OCI-LY7 (cell line): ENCODE measurements around the gene MAST2. TPM values are rescaled to one million over a fixed set of nuclear protein-coding genes. Genes with fewer than 3 reads are reported as not detected.

Experiments
- BruUV-seq: library from RNA; stranded (reverse); fragments of 400-500 nt; replicated peaks from 2 replicates; lab custom pipeline; 2021; lab: Mats Ljungman, UMichigan
- CTCF ChIA-PET: fragments of 300-600 bp; sonication (Branson Sonifier 250); formaldehyde crosslinking; loops from one replicate; lab custom pipeline; 2022; ENCODE audit warnings: antibody characterized with exemption; ENCODE audit not compliant: unreplicated experiment; lab: Charles Lee
- POLR2A ChIA-PET: fragments of 300-600 bp; sonication (Branson Sonifier 250); formaldehyde crosslinking; loops from one replicate; lab custom pipeline; 2022; ENCODE audit warnings: antibody characterized with exemption; lab: Charles Lee
- DNase-seq: peaks from one replicate; pipeline ENCODE4 v3.0.0-alpha.2; 2015; ENCODE audit warnings: low spot score
- H2AFZ ChIP-seq: fragments of 200-600 bp; sonication (generic), shearing (Covaris generic); 2 replicates; pipeline ENCODE4 v1.6.1; 2014; ENCODE audit warnings: mild to moderate bottlenecking, antibody characterized with exemption, low read length, moderate library complexity
- H3K27ac ChIP-seq: fragments of 200-600 bp; sonication (generic); 2 replicates; pipeline ENCODE4 v1.5.1; 2014; ENCODE audit warnings: mixed run types, low read depth, mild to moderate bottlenecking, moderate library complexity, low read length, inconsistent platforms; ENCODE audit not compliant: poor library complexity, severe bottlenecking
- H3K36me3 ChIP-seq: fragments of 200-600 bp; sonication (generic); 2 replicates; pipeline ENCODE4 v1.6.1; 2014; ENCODE audit warnings: mild to moderate bottlenecking, antibody characterized with exemption, low read length, moderate library complexity, mixed read lengths; ENCODE audit not compliant: insufficient read depth
- H3K4me1 ChIP-seq: fragments of 200-600 bp; sonication (generic); 2 replicates; pipeline ENCODE4 v1.5.1; 2014; ENCODE audit warnings: mild to moderate bottlenecking, low read length; ENCODE audit not compliant: insufficient read depth, poor library complexity, severe bottlenecking
- H3K4me2 ChIP-seq: fragments of 200-600 bp; sonication (generic); 2 replicates; pipeline ENCODE4 v1.6.1; 2014; ENCODE audit warnings: mild to moderate bottlenecking, low read length
- H3K4me3 ChIP-seq: fragments of 200-600 bp; sonication (generic); 2 replicates; pipeline ENCODE4 v1.5.1; 2014; ENCODE audit warnings: mild to moderate bottlenecking, low read depth, low read length; ENCODE audit not compliant: poor library complexity, severe bottlenecking
- H3K79me2 ChIP-seq: fragments of 200-600 bp; sonication (generic); 2 replicates; pipeline ENCODE4 v1.6.1; 2016; ENCODE audit warnings: low read depth, mild to moderate bottlenecking, low read length, moderate library complexity, mixed read lengths; ENCODE audit not compliant: insufficient read depth
- H3K9me2 ChIP-seq: fragments of 200-600 bp; sonication (generic); 2 replicates; pipeline ENCODE4 v1.6.1; 2016; ENCODE audit warnings: mild to moderate bottlenecking, low read length, mixed read lengths; ENCODE audit not compliant: insufficient read depth
- H3K9me3 ChIP-seq: fragments of 200-600 bp; sonication (generic); 2 replicates; pipeline ENCODE4 v1.6.1; 2014; ENCODE audit warnings: mild to moderate bottlenecking, mixed run types, low read length, mixed read lengths
- H4K20me1 ChIP-seq: fragments of 200-600 bp; sonication (generic); 2 replicates; pipeline ENCODE4 v1.6.1; 2014; ENCODE audit warnings: mild to moderate bottlenecking, antibody characterized with exemption, low read length, moderate library complexity, mixed read lengths; ENCODE audit not compliant: insufficient read depth
- CTCF ChIP-seq: fragments of 200-600 bp; sonication (generic); conservative IDR thresholded peaks from 2 replicates; pipeline ENCODE4 v1.5.1; 2014; ENCODE audit warnings: mild to moderate bottlenecking, antibody characterized with exemption, low read length, moderate library complexity, mixed read lengths
- EZH2phosphoT487 ChIP-seq: fragments of 200-600 bp; sonication (generic); IDR thresholded peaks from 2 replicates; pipeline ENCODE4 v1.6.1; 2018; ENCODE audit warnings: low read depth, borderline replicate concordance, mild to moderate bottlenecking, mixed run types, antibody characterized with exemption, low read length, moderate library complexity, mixed read lengths
- intact Hi-C: fragments of 100-400 bp; cut with micrococcal nuclease; formaldehyde crosslinking; loops from one replicate; pipeline ENCODE4 v1.10.0; 2022; ENCODE audit not compliant: unreplicated experiment
- total RNA-seq, 2 experiments: library from RNA; depleted of rRNA in 1 of 2; stranded (reverse); fragments of >200 nt in 1 of 2; shearing (Covaris generic) in 1 of 2; gene quantifications; 2 replicates each; pipeline ENCODE4 v1.2.3, GENCODE V29; 2014 to 2022

The MAST2 gene
- total RNA-seq, 2 experiments from 2014 or later: 32.1 to 67.2 TPM

GRCh38 chr1:45884700-45885099 is 81.3 kb downstream of the MAST2 start:
- H3K4me2 ChIP-seq: no peak overlapping the region
- no peaks in the 10 kb centered on the region for H4K20me1 ChIP-seq
- no peak overlapping the region for H3K4me3 ChIP-seq
- no TSS peak for BruUV-seq
- ChIA-PET POLR2A (no interaction called here), CTCF (no interaction called here)
- no peaks in the 10 kb centered on the region for H3K9me3 ChIP-seq
- peaks cover 14% of the 10 kb centered on the region; the same call in 1 of the 2 replicates for H3K79me2 ChIP-seq
- peaks cover 9% of the 10 kb centered on the region for H3K4me1 ChIP-seq
- H3K36me3 ChIP-seq: peaks cover 32% of the 10 kb centered on the region
- DNase-seq: no peak
- intact Hi-C loops: no loop called here
- no peak overlapping the region for H2AFZ ChIP-seq
- TF ChIP-seq EZH2phosphoT487: no peak
- TF ChIP-seq CTCF: no peak
- H3K27ac ChIP-seq: no peak overlapping the region
- no peaks in the 10 kb centered on the region for H3K9me2 ChIP-seq

DNA sequence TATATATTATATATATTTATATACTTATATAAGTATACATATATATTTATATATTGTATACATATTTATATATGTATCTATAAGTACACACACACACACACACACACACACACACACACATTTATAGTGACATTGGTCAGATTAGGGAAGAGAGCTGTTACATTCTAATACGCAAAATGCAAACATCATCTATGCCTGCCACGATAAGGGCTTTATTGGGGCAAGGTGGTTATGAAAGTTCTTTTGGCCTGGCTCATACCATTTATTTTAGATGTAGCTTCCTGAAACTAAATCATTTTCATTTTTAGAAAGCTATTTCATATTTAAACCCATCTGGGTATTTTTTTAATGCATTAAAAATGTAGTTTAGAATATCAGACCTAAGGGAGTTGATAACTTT is 82.8 kb downstream of the MAST2 start:
- Histone ChIP-seq H4K20me1 (no peaks in the 10 kb centered on the region), H3K36me3 (peaks cover 41% of the 10 kb centered on the region), H3K4me3 (no peak overlapping the region), H2AFZ (no peak overlapping the region), H3K9me2 (no peaks in the 10 kb centered on the region), H3K4me2 (no peak overlapping the region), H3K27ac (no peak overlapping the region), H3K4me1 (no peaks in the 10 kb centered on the region), H3K79me2 (0 out of 2 replicates have a peak, but pooled peaks cover 7% of the 10 kb centered on the region), H3K9me3 (no peaks in the 10 kb centered on the region)
- intact Hi-C loops: no loop called here
- DNase-seq: no peak
- POLR2A ChIA-PET: interaction anchor here (0.6 to 2.3 kb wide), 5 partner anchors 8 to 69 kb away, joined by 3 to 15 read pairs (median 5); no protein-coding TSS in a partner anchor
- TF ChIP-seq EZH2phosphoT487 (no peak), CTCF (no peak)
- no TSS peak for BruUV-seq
- CTCF ChIA-PET: no interaction called here

DNA sequence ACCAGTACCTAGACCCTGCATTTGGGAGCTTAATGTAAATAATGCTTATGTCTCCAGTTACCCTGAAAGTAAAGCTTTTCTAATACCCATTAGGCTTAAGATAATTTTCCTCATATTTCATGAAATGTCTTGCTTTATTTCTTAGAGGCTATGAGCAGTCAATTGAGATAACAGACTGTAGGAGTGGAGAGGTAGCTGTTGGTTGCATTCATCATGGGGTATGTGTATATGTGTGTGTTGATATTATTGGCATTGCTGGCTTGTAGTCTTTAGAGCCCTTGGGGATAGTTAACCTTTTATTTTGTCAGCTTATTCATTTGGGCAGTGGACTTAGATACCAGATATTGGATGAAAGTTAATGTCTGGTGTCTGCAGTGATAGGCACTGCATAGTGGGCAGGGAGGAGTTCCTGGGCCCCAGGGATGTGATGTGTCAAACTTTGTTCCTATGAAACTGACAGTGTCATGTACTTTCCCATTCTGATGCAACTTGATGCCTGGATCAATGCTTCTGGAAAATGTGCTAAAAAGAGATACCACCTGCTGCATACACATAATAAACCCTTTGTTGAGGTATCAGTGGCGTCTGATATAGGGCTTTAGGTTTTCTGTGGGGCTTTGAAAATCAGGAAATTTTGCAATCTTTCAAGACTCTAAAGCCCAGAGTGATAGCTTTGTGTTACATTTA is 83.9 kb downstream of the MAST2 start:
- H3K4me1 ChIP-seq: no peaks in the 10 kb centered on the region
- H3K4me2 ChIP-seq: no peak overlapping the region
- ChIA-PET POLR2A (interaction anchor here (0.6 to 2.3 kb wide), 8 partner anchors 9 to 287 kb away, joined by 3 to 15 read pairs (median 4); no protein-coding TSS in a partner anchor), CTCF (no interaction called here)
- intact Hi-C loops: no loop called here
- H3K27ac ChIP-seq: no peak overlapping the region
- no peaks in the 10 kb centered on the region for H3K9me2 ChIP-seq
- H2AFZ ChIP-seq: no peak overlapping the region
- H3K4me3 ChIP-seq: no peak overlapping the region
- H3K9me3 ChIP-seq: no peaks in the 10 kb centered on the region
- H4K20me1 ChIP-seq: no peaks in the 10 kb centered on the region; the same call in 1 of the 2 replicates
- DNase-seq: no peak
- H3K79me2 ChIP-seq: 0 out of 2 replicates have a peak, but pooled peaks cover 4% of the 10 kb centered on the region
- no TSS peak for BruUV-seq
- peaks cover 41% of the 10 kb centered on the region for H3K36me3 ChIP-seq
- TF ChIP-seq CTCF: no peak
- TF ChIP-seq EZH2phosphoT487: no peak
